ENCODE data around the gene SCYGR1.

GRCh38 chr2:227410191-227410590 lies 22.4 kb upstream of the SCYGR1 start:
- TF ChIP-seq CTCF (conservative IDR thresholded peaks at IDR 0.05; ENCODE audit: low read length) (no peak), EZH2phosphoT487 (IDR thresholded peaks at IDR 0.05; ENCODE audit: borderline replicate concordance) (no peak)

All from Loucy (cell line).